SK-N-SH (cell line): ENCODE results near the gene PEX10.

ENCODE experiments used
- EZH2phosphoT487 ChIP-seq: fragments of 200-600 bp; sonication (generic); IDR thresholded peaks from 2 replicates; pipeline ENCODE4 v1.6.1; 2017; ENCODE audit warnings: low read depth, mixed run types, mild to moderate bottlenecking, antibody characterized with exemption, moderate library complexity, borderline replicate concordance
- FOXJ3 ChIP-seq: sonication (generic); formaldehyde crosslinking; IDR thresholded peaks from 2 replicates; pipeline ENCODE4 v1.5.1; 2020; ENCODE audit warnings: mild to moderate bottlenecking, missing genetic modification reagents
- MAX ChIP-seq: IDR thresholded peaks from 2 replicates; pipeline ENCODE4 v1.4.0; 2012; ENCODE audit warnings: low read depth
- RAD21 ChIP-seq: IDR thresholded peaks from 2 replicates; pipeline ENCODE4 v1.6.1; 2012; ENCODE audit warnings: mild to moderate bottlenecking, low read length
- ZBTB33 ChIP-seq: IDR thresholded peaks from 2 replicates; pipeline ENCODE4 v1.4.0; 2012; ENCODE audit warnings: low read depth, borderline replicate concordance
- TF ChIP-seq, protein P1 (sequence below): fragments of 200-600 bp; sonication (generic); IDR thresholded peaks from 2 replicates; pipeline ENCODE4 v1.6.1; 2017; ENCODE audit warnings: antibody characterized with exemption, mild to moderate bottlenecking, moderate library complexity
- TF ChIP-seq, protein P2 (sequence below): fragments of 150-350 bp; IDR thresholded peaks from 2 replicates; pipeline ENCODE4 v1.6.1; 2016; ENCODE audit warnings: mild to moderate bottlenecking, low read depth, low read length

- TF ChIP-seq, protein P1, sequence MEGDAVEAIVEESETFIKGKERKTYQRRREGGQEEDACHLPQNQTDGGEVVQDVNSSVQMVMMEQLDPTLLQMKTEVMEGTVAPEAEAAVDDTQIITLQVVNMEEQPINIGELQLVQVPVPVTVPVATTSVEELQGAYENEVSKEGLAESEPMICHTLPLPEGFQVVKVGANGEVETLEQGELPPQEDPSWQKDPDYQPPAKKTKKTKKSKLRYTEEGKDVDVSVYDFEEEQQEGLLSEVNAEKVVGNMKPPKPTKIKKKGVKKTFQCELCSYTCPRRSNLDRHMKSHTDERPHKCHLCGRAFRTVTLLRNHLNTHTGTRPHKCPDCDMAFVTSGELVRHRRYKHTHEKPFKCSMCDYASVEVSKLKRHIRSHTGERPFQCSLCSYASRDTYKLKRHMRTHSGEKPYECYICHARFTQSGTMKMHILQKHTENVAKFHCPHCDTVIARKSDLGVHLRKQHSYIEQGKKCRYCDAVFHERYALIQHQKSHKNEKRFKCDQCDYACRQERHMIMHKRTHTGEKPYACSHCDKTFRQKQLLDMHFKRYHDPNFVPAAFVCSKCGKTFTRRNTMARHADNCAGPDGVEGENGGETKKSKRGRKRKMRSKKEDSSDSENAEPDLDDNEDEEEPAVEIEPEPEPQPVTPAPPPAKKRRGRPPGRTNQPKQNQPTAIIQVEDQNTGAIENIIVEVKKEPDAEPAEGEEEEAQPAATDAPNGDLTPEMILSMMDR, result no peak
- TF ChIP-seq FOXJ3 (CRISPR knock-in tag) (no peak), ZBTB33 (no peak), MAX (no peak), EZH2phosphoT487 (no peak), RAD21 (no peak)
- TF ChIP-seq, protein P2, sequence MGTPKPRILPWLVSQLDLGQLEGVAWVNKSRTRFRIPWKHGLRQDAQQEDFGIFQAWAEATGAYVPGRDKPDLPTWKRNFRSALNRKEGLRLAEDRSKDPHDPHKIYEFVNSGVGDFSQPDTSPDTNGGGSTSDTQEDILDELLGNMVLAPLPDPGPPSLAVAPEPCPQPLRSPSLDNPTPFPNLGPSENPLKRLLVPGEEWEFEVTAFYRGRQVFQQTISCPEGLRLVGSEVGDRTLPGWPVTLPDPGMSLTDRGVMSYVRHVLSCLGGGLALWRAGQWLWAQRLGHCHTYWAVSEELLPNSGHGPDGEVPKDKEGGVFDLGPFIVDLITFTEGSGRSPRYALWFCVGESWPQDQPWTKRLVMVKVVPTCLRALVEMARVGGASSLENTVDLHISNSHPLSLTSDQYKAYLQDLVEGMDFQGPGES, result no peak
Observed at GRCh38 chr1:2452201-2452931, 40.0 kb upstream of the PEX10 start.
